Stimulated activated CD4-positive, alpha-beta T cell treated with anti-CD3 and anti-CD28 coated beads, Interleukin-2, amount 100 ng/mL, for 24 hours (primary cell): ENCODE data around the gene PAFAH1B1.

Experiments
- DNase-seq, 2 donors: peaks; one replicate each; pipeline ENCODE4 v3.0.0-alpha.2; 2020

PAFAH1B1 gene

GRCh38 chr17:2723505-2723996, 130.1 kb downstream of the PAFAH1B1 start:
- DNase-seq = no peak

GRCh38 chr17:2723997-2724783, 130.7 kb downstream of the PAFAH1B1 start:
- peak in 1 of 2 donors; percentile 27 for DNase-seq

- peak in 1 of 2 donors; percentile 66 for DNase-seq
Observed at GRCh38 chr17:2724784-2725164, 131.3 kb downstream of the PAFAH1B1 start.

- DNase-seq = no peak
Observed at GRCh38 chr17:2730764-2731353, 137.4 kb downstream of the PAFAH1B1 start.

GRCh38 chr17:2731807-2732206, 138.4 kb downstream of the PAFAH1B1 start:
- no peak for DNase-seq

- no peak for DNase-seq
Observed at GRCh38 chr17:2734939-2735338, 141.5 kb downstream of the PAFAH1B1 start.
